GM12878 (cell line): ENCODE measurements around the gene IL16.

Experiments
- BCLAF1 ChIP-seq: fragments of 450-650 bp; IDR thresholded peaks from 2 replicates; pipeline ENCODE4 v1.6.1; 2017; ENCODE audit warnings: antibody characterized with exemption, mild to moderate bottlenecking, moderate library complexity
- POLR2A ChIP-seq: IDR thresholded peaks from 2 replicates; pipeline ENCODE4 v1.6.1; 2011; ENCODE audit warnings: low read depth, mild to moderate bottlenecking, low read length
- POU2F2 ChIP-seq: IDR thresholded peaks from 3 replicates; pipeline ENCODE4 v1.6.1; 2011; ENCODE audit warnings: low read depth, mild to moderate bottlenecking, low read length, borderline replicate concordance

GRCh38 chr15:81308260-81308659, 111.6 kb downstream of the IL16 start:
- TF ChIP-seq POU2F2 (no peak), POLR2A (peak; percentile 55), BCLAF1 (no peak)
